Measurements from ENCODE around the gene PCDH10.

PCDH10 gene

GRCh38 chr4:133152831-133153481 is 3.9 kb downstream of the PCDH10 start:
- H3K4me1 Mint-ChIP-seq (ENCODE audit: low read depth in 2 of 2) = peaks cover 0 to 3% of the 10 kb centered on the region in 2 donors
- no peak overlapping the region for H3K27ac Mint-ChIP-seq
- H3K27me3 Mint-ChIP-seq = peaks cover 25 to 45% of the 10 kb centered on the region in 2 donors

GRCh38 chr4:133154725-133155124 is 5.6 kb downstream of the PCDH10 start:
- Mint-ChIP-seq H3K9me3 (peaks cover 5 to 10% of the 10 kb centered on the region in 2 donors), H3K27ac (no peak overlapping the region), H3K36me3 (ENCODE audit: insufficient read depth) (no peaks in the 10 kb centered on the region), H3K4me1 (ENCODE audit: low read depth in 2 of 2) (no peaks in the 10 kb centered on the region), H3K4me3 (no peak overlapping the region), H3K27me3 (peaks cover 8 to 27% of the 10 kb centered on the region in 2 donors)
- DNase-seq = no peak
- no peak for ATAC-seq (replicated peaks)

More at GRCh38 chr4:133152831-133153481, 3.9 kb downstream of the PCDH10 start:
- DNase-seq (no peak), ATAC-seq (replicated peaks) (no peak)
- Mint-ChIP-seq H3K4me3 (no peak overlapping the region), H3K9me3 (peaks cover 5 to 10% of the 10 kb centered on the region in 2 donors), H3K36me3 (ENCODE audit: insufficient read depth) (no peaks in the 10 kb centered on the region)

- Mint-ChIP-seq H3K27ac (no peak overlapping the region), H3K4me1 (ENCODE audit: low read depth in 2 of 2) (no peaks in the 10 kb centered on the region), H3K9me3 (peaks cover 5 to 10% of the 10 kb centered on the region in 2 donors), H3K36me3 (ENCODE audit: insufficient read depth) (no peaks in the 10 kb centered on the region), H3K27me3 (peaks cover 0 to 14% of the 10 kb centered on the region in 2 donors), H3K4me3 (no peak overlapping the region)
- no peak for DNase-seq
- ATAC-seq (replicated peaks) = no peak
These were observed 7.0 kb downstream of the PCDH10 start for GRCh38 chr4:133156096-133156495.

- H3K36me3 Mint-ChIP-seq (ENCODE audit: insufficient read depth) = no peaks in the 10 kb centered on the region
- no peak for DNase-seq
- peaks cover 0 to 12% of the 10 kb centered on the region in 2 donors for H3K27me3 Mint-ChIP-seq
- no peak overlapping the region for H3K4me3 Mint-ChIP-seq
- no peak for ATAC-seq (replicated peaks)
- peaks cover 5 to 10% of the 10 kb centered on the region in 2 donors for H3K9me3 Mint-ChIP-seq
- H3K27ac Mint-ChIP-seq = no peak overlapping the region
- no peaks in the 10 kb centered on the region for H3K4me1 Mint-ChIP-seq (ENCODE audit: low read depth in 2 of 2)
These were observed 7.5 kb downstream of the PCDH10 start for GRCh38 chr4:133156556-133156955.

- Mint-ChIP-seq H3K4me3 (no peak overlapping the region), H3K9me3 (peaks cover 5 to 6% of the 10 kb centered on the region in 2 donors), H3K36me3 (ENCODE audit: insufficient read depth) (no peaks in the 10 kb centered on the region), H3K27me3 (peaks cover 0 to 7% of the 10 kb centered on the region in 2 donors), H3K4me1 (ENCODE audit: low read depth in 2 of 2) (no peaks in the 10 kb centered on the region), H3K27ac (no peak overlapping the region)
- no peak for DNase-seq
- no peak for ATAC-seq (replicated peaks)
These were observed 8.5 kb downstream of the PCDH10 start for GRCh38 chr4:133157460-133158160.

- Mint-ChIP-seq H3K27ac (no peak overlapping the region), H3K36me3 (ENCODE audit: insufficient read depth) (no peaks in the 10 kb centered on the region), H3K4me3 (no peak overlapping the region), H3K9me3 (no peaks in the 10 kb centered on the region), H3K4me1 (ENCODE audit: low read depth in 2 of 2) (no peaks in the 10 kb centered on the region), H3K27me3 (no peaks in the 10 kb centered on the region)
- no peak for DNase-seq
- no peak for ATAC-seq (replicated peaks)
These were observed 11.8 kb downstream of the PCDH10 start for GRCh38 chr4:133160853-133161252.

- no peaks in the 10 kb centered on the region for H3K36me3 Mint-ChIP-seq (ENCODE audit: insufficient read depth)
- H3K4me3 Mint-ChIP-seq = no peak overlapping the region
- H3K27ac Mint-ChIP-seq = no peak overlapping the region
- H3K9me3 Mint-ChIP-seq = no peaks in the 10 kb centered on the region
- no peak for ATAC-seq (replicated peaks)
- no peaks in the 10 kb centered on the region for H3K4me1 Mint-ChIP-seq (ENCODE audit: low read depth in 2 of 2)
- no peak for DNase-seq
- no peaks in the 10 kb centered on the region for H3K27me3 Mint-ChIP-seq
These were observed 12.6 kb downstream of the PCDH10 start for GRCh38 chr4:133161570-133162295.

- DNase-seq = no peak
- Mint-ChIP-seq H3K36me3 (ENCODE audit: insufficient read depth) (no peaks in the 10 kb centered on the region), H3K4me3 (no peak overlapping the region), H3K27me3 (no peaks in the 10 kb centered on the region), H3K9me3 (no peaks in the 10 kb centered on the region), H3K4me1 (ENCODE audit: low read depth in 2 of 2) (no peaks in the 10 kb centered on the region), H3K27ac (no peak overlapping the region)
- no peak for ATAC-seq (replicated peaks)
These were observed 13.8 kb downstream of the PCDH10 start for GRCh38 chr4:133162941-133163340.

- no peaks in the 10 kb centered on the region for H3K4me1 Mint-ChIP-seq (ENCODE audit: low read depth in 2 of 2)
- no peak overlapping the region for H3K4me3 Mint-ChIP-seq
- DNase-seq (no peak), ATAC-seq (replicated peaks) (no peak)
- H3K27me3 Mint-ChIP-seq = no peaks in the 10 kb centered on the region
- peaks cover 0 to 8% of the 10 kb centered on the region in 2 donors for H3K9me3 Mint-ChIP-seq
- H3K27ac Mint-ChIP-seq = no peak overlapping the region
- H3K36me3 Mint-ChIP-seq (ENCODE audit: insufficient read depth) = no peaks in the 10 kb centered on the region
These were observed 29.9 kb downstream of the PCDH10 start for GRCh38 chr4:133178956-133179355.

- Mint-ChIP-seq H3K4me1 (ENCODE audit: low read depth in 2 of 2) (no peaks in the 10 kb centered on the region), H3K36me3 (ENCODE audit: insufficient read depth) (no peaks in the 10 kb centered on the region), H3K27ac (no peak overlapping the region), H3K9me3 (peaks cover 0 to 4% of the 10 kb centered on the region in 2 donors), H3K27me3 (no peaks in the 10 kb centered on the region), H3K4me3 (no peak overlapping the region)
- ATAC-seq (replicated peaks) (no peak), DNase-seq (no peak)
These were observed 37.1 kb downstream of the PCDH10 start for GRCh38 chr4:133186210-133186609.

- H3K4me1 Mint-ChIP-seq (ENCODE audit: low read depth in 2 of 2) = no peaks in the 10 kb centered on the region
- peaks cover 0 to 4% of the 10 kb centered on the region in 2 donors for H3K9me3 Mint-ChIP-seq
- H3K27me3 Mint-ChIP-seq = no peaks in the 10 kb centered on the region
- DNase-seq (no peak), ATAC-seq (replicated peaks) (no peak)
- no peak overlapping the region for H3K27ac Mint-ChIP-seq
- no peak overlapping the region for H3K4me3 Mint-ChIP-seq
- no peaks in the 10 kb centered on the region for H3K36me3 Mint-ChIP-seq (ENCODE audit: insufficient read depth)
These were observed 37.8 kb downstream of the PCDH10 start for GRCh38 chr4:133186845-133187244.

GRCh38 chr4:133188433-133189146 is 39.5 kb downstream of the PCDH10 start:
- peaks cover 0 to 3% of the 10 kb centered on the region in 2 donors for H3K9me3 Mint-ChIP-seq
- no peaks in the 10 kb centered on the region for H3K27me3 Mint-ChIP-seq
- H3K4me1 Mint-ChIP-seq (ENCODE audit: low read depth in 2 of 2) = no peaks in the 10 kb centered on the region
- ATAC-seq (replicated peaks) (no peak), DNase-seq (no peak)
- H3K4me3 Mint-ChIP-seq = no peak overlapping the region
- no peak overlapping the region for H3K27ac Mint-ChIP-seq
- no peaks in the 10 kb centered on the region for H3K36me3 Mint-ChIP-seq (ENCODE audit: insufficient read depth)

GRCh38 chr4:133189147-133189517 is 40.0 kb downstream of the PCDH10 start:
- H3K36me3 Mint-ChIP-seq (ENCODE audit: insufficient read depth) = no peaks in the 10 kb centered on the region
- H3K4me3 Mint-ChIP-seq = no peak overlapping the region
- H3K27ac Mint-ChIP-seq = no peak overlapping the region
- no peak for DNase-seq
- no peaks in the 10 kb centered on the region for H3K4me1 Mint-ChIP-seq (ENCODE audit: low read depth in 2 of 2)
- no peaks in the 10 kb centered on the region for H3K27me3 Mint-ChIP-seq
- peaks cover 0 to 3% of the 10 kb centered on the region in 2 donors for H3K9me3 Mint-ChIP-seq
- no peak for ATAC-seq (replicated peaks)

Data from effector memory CD8-positive, alpha-beta T cell (primary cell).